WTC11 (cell line): ENCODE results near the gene ARHGAP26. TPM values are rescaled to one million over a fixed set of nuclear protein-coding genes. Genes with fewer than 3 reads are reported as not detected.

Experiments used
- ATAC-seq: fragments of 200-7000 bp; cut with Tn5 transposase; 2 replicates; pipeline ENCODE4 v1.10.0; 2021; ENCODE audit warnings: mild to moderate bottlenecking, moderate library complexity
- CTCF ChIA-PET: fragments of 300-600 bp; sonication (Branson Sonifier 250); formaldehyde crosslinking; loops from one replicate; lab custom pipeline; 2021; ENCODE audit warnings: antibody characterized with exemption; lab: Charles Lee
- POLR2A ChIA-PET: fragments of 350-600 bp; sonication (Branson Sonifier 250); formaldehyde crosslinking; loops from one replicate; lab custom pipeline; 2021; ENCODE audit warnings: antibody characterized with exemption; lab: Charles Lee
- DNase-seq: peaks from one replicate; pipeline ENCODE4 v3.0.0; 2021; ENCODE audit warnings: low spot score
- H3K27ac Mint-ChIP-seq: 2 replicates; pipeline ENCODE4 v1.8.0; 2021; ENCODE audit warnings: mixed read lengths
- H3K27me3 Mint-ChIP-seq: 2 replicates; pipeline ENCODE4 v1.8.0; 2021; ENCODE audit warnings: low read depth, mild to moderate bottlenecking, moderate library complexity, mixed read lengths
- H3K36me3 Mint-ChIP-seq: 2 replicates; pipeline ENCODE4 v1.8.0; 2021; ENCODE audit warnings: mixed read lengths
- H3K4me1 Mint-ChIP-seq: 2 replicates; pipeline ENCODE4 v1.8.0; 2022; ENCODE audit warnings: mixed read lengths
- H3K4me3 Mint-ChIP-seq: 2 replicates; pipeline ENCODE4 v1.8.0; 2021; ENCODE audit warnings: mild to moderate bottlenecking, moderate library complexity, mixed read lengths
- H3K9me3 Mint-ChIP-seq: 2 replicates; pipeline ENCODE4 v1.8.0; 2021; ENCODE audit warnings: mixed read lengths
- ATF1 ChIP-seq: sonication (generic); formaldehyde crosslinking; IDR thresholded peaks from 2 replicates; pipeline ENCODE4 v1.8.1; 2023; ENCODE audit warnings: mild to moderate bottlenecking, moderate library complexity, missing genetic modification reagents
- CBFB ChIP-seq: sonication (generic); formaldehyde crosslinking; IDR thresholded peaks from 2 replicates; pipeline ENCODE4 v1.8.1; 2022; ENCODE audit warnings: mild to moderate bottlenecking, low read depth, missing genetic modification reagents
- ELF4 ChIP-seq: sonication (generic); formaldehyde crosslinking; IDR thresholded peaks from 2 replicates; pipeline ENCODE4 v1.8.1; 2022; ENCODE audit warnings: low read depth, mild to moderate bottlenecking, moderate library complexity, missing genetic modification reagents
- ESRRA ChIP-seq: sonication (generic); formaldehyde crosslinking; IDR thresholded peaks from 2 replicates; pipeline ENCODE4 v1.8.1; 2022; ENCODE audit warnings: mild to moderate bottlenecking, missing genetic modification reagents, borderline replicate concordance
- IRF2 ChIP-seq: sonication (generic); formaldehyde crosslinking; IDR thresholded peaks from 2 replicates; pipeline ENCODE4 v1.8.0; 2022; ENCODE audit warnings: low read depth, missing genetic modification reagents, borderline replicate concordance
- MXD4 ChIP-seq: fragments of 250-450 bp; sonication (Bioruptor Pico); IDR thresholded peaks from 2 replicates; pipeline ENCODE4 v1.8.0; 2021; ENCODE audit warnings: mild to moderate bottlenecking, moderate library complexity, borderline replicate concordance
- NFE2L1 ChIP-seq: sonication (generic); formaldehyde crosslinking; IDR thresholded peaks from 2 replicates; pipeline ENCODE4 v1.8.1; 2023; ENCODE audit warnings: missing genetic modification reagents
- NFYB ChIP-seq: sonication (generic); formaldehyde crosslinking; conservative IDR thresholded peaks from 2 replicates; pipeline ENCODE4 v1.8.0; 2022; ENCODE audit warnings: low read depth, missing genetic modification reagents
- NR2C2 ChIP-seq: sonication (generic); formaldehyde crosslinking; IDR thresholded peaks from 2 replicates; pipeline ENCODE4 v1.8.0; 2022; ENCODE audit warnings: mild to moderate bottlenecking, missing genetic modification reagents
- RELA ChIP-seq: sonication (generic); formaldehyde crosslinking; IDR thresholded peaks from 2 replicates; pipeline ENCODE4 v1.8.1; 2022; ENCODE audit warnings: missing genetic modification reagents, mild to moderate bottlenecking, borderline replicate concordance
- SMAD4 ChIP-seq: sonication (generic); formaldehyde crosslinking; IDR thresholded peaks from 2 replicates; pipeline ENCODE4 v1.8.0; 2022; ENCODE audit warnings: mild to moderate bottlenecking, missing genetic modification reagents
- ZBTB21 ChIP-seq: sonication (generic); formaldehyde crosslinking; IDR thresholded peaks from 2 replicates; pipeline ENCODE4 v1.8.1; 2023; ENCODE audit warnings: mild to moderate bottlenecking, missing genetic modification reagents, borderline replicate concordance
- ZNF396 ChIP-seq: fragments of 250-450 bp; sonication (Bioruptor Pico); IDR thresholded peaks from 2 replicates; pipeline ENCODE4 v1.8.0; 2021; ENCODE audit warnings: mild to moderate bottlenecking, moderate library complexity, borderline replicate concordance
- total RNA-seq: library from RNA; stranded (reverse); gene quantifications from 3 replicates; pipeline ENCODE4 v1.2.3, GENCODE V29; 2021
- TF ChIP-seq, protein P1 (sequence below): fragments of 250-450 bp; sonication (Bioruptor Pico); IDR thresholded peaks from 2 replicates; pipeline ENCODE4 v1.9.0; 2021; ENCODE audit warnings: mild to moderate bottlenecking
- TF ChIP-seq, protein P2 (sequence below): sonication (generic); formaldehyde crosslinking; IDR thresholded peaks from 2 replicates; pipeline ENCODE4 v1.8.0; 2022; ENCODE audit warnings: mild to moderate bottlenecking, missing genetic modification reagents
- TF ChIP-seq, protein P3 (sequence below): sonication (generic); formaldehyde crosslinking; IDR thresholded peaks from 2 replicates; pipeline ENCODE4 v1.8.0; 2022; ENCODE audit warnings: mild to moderate bottlenecking, missing genetic modification reagents
- TF ChIP-seq, protein P4 (sequence below): fragments of 200-600 bp; IDR thresholded peaks from 2 replicates; pipeline ENCODE4 v1.8.0; 2022; ENCODE audit warnings: antibody characterized with exemption
- TF ChIP-seq, protein P5 (sequence below): sonication (generic); formaldehyde crosslinking; IDR thresholded peaks from 2 replicates; pipeline ENCODE4 v1.8.1; 2022; ENCODE audit warnings: mild to moderate bottlenecking, moderate library complexity, missing genetic modification reagents

ARHGAP26 gene
- total RNA-seq, 1 experiment from 2014 or later: 22.3 TPM

DNA sequence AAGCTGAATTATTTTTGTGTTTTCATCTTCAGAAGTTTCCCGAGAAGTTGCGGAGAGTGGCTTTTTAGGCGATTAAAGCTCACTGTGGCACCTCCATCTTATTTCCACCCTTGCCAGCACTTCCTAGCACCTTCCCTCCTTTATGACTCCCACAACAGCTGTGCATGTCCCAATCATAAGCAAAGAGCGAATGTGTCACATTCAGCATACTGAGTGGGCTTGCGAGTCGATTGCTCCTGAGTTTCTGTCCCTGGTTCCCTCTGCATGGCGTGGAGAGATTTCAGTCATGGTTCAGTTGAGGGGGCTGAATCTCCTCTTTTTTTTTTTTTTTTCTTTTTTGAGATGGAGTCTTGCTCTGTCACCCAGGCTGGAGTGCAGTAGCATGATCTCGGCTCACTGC lies 144.9 kb downstream of the ARHGAP26 start:
- ChIA-PET POLR2A (interaction anchor here (0.6 to 0.7 kb wide), 2 partner anchors 124 to 1086 kb away, joined by 3 to 5 read pairs; no protein-coding TSS in a partner anchor), CTCF (interaction anchor here (0.6 to 3.8 kb wide), 19 partner anchors 11 to 948 kb away, joined by 3 to 33 read pairs (median 5); partner anchors contain the start of gene ARHGAP26)
- no peaks in the 10 kb centered on the region for H3K9me3 Mint-ChIP-seq
- no peak for DNase-seq
- no peak overlapping the region for H3K4me3 Mint-ChIP-seq
- H3K27ac Mint-ChIP-seq: no peak overlapping the region
- no peaks in the 10 kb centered on the region for H3K27me3 Mint-ChIP-seq
- ATAC-seq: no peak
- peaks cover 14% of the 10 kb centered on the region for H3K4me1 Mint-ChIP-seq
- H3K36me3 Mint-ChIP-seq: peaks cover 20% of the 10 kb centered on the region
- TF ChIP-seq, protein P1, sequence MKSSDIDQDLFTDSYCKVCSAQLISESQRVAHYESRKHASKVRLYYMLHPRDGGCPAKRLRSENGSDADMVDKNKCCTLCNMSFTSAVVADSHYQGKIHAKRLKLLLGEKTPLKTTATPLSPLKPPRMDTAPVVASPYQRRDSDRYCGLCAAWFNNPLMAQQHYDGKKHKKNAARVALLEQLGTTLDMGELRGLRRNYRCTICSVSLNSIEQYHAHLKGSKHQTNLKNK: no peak
- TF ChIP-seq NR2C2 (CRISPR knock-in tag) (no peak), MXD4 (CRISPR knock-in tag) (no peak), ESRRA (no peak), ZBTB21 (no peak), RELA (CRISPR knock-in tag) (no peak), NFYB (CRISPR knock-in tag) (no peak), ATF1 (CRISPR knock-in tag) (no peak), SMAD4 (CRISPR knock-in tag) (no peak), ZNF396 (no peak), NFE2L1 (no peak), CBFB (CRISPR knock-in tag) (no peak)
- TF ChIP-seq, protein P2, sequence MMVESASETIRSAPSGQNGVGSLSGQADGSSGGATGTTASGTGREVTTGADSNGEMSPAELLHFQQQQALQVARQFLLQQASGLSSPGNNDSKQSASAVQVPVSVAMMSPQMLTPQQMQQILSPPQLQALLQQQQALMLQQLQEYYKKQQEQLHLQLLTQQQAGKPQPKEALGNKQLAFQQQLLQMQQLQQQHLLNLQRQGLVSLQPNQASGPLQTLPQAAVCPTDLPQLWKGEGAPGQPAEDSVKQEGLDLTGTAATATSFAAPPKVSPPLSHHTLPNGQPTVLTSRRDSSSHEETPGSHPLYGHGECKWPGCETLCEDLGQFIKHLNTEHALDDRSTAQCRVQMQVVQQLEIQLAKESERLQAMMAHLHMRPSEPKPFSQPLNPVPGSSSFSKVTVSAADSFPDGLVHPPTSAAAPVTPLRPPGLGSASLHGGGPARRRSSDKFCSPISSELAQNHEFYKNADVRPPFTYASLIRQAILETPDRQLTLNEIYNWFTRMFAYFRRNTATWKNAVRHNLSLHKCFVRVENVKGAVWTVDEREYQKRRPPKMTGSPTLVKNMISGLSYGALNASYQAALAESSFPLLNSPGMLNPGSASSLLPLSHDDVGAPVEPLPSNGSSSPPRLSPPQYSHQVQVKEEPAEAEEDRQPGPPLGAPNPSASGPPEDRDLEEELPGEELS: no peak
- TF ChIP-seq, protein P3, sequence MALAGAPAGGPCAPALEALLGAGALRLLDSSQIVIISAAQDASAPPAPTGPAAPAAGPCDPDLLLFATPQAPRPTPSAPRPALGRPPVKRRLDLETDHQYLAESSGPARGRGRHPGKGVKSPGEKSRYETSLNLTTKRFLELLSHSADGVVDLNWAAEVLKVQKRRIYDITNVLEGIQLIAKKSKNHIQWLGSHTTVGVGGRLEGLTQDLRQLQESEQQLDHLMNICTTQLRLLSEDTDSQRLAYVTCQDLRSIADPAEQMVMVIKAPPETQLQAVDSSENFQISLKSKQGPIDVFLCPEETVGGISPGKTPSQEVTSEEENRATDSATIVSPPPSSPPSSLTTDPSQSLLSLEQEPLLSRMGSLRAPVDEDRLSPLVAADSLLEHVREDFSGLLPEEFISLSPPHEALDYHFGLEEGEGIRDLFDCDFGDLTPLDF (CRISPR knock-in tag): no peak

DNA sequence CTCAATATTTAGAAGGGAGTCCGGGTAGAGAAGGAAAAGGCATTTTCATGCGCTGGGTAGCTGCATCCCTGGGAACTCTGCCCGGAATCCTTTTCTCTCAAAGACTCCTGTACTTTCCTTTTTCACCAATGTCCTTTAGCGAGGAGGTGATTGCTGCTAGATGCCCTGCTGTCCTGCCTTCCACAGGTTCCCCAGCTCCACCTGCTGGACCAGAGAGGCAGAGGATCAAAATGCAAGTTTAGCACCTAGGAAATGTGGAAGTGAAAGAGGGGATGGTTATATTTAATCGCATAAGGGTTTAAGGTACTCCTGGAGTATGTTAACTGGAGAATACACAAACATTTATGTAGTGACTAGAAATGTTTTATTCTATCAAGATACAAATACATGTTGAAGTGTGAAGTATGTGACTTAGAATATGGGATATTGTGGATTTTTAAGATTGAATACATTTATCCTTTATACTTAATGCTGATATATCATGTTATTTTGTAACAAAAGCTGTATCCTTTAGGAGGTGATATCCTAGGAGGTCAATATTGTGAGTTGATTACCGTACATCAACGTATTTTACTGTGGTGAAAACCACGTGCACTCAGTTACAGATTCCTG lies 145.7 kb downstream of the ARHGAP26 start:
- CTCF ChIA-PET: interaction anchor here (0.6 to 3.8 kb wide), 23 partner anchors 10 to 947 kb away, joined by 3 to 33 read pairs (median 5); no protein-coding TSS in a partner anchor
- POLR2A ChIA-PET: interaction anchor here (0.7 kb wide), 1 partner anchor 1085 kb away, joined by 3 read pairs; no protein-coding TSS in a partner anchor
- Mint-ChIP-seq H3K36me3 (peaks cover 16% of the 10 kb centered on the region), H3K9me3 (no peaks in the 10 kb centered on the region), H3K27me3 (no peaks in the 10 kb centered on the region), H3K4me1 (peaks cover 14% of the 10 kb centered on the region), H3K4me3 (no peak overlapping the region), H3K27ac (peak overlapping the region; percentile 94; the same call in 1 of the 2 replicates)
- DNase-seq (peak; percentile 70), ATAC-seq (peak; percentile 92)
- TF ChIP-seq IRF2 (CRISPR knock-in tag) (no peak), ELF4 (CRISPR knock-in tag) (no peak), ZNF396 (no peak)
- TF ChIP-seq, protein P4, sequence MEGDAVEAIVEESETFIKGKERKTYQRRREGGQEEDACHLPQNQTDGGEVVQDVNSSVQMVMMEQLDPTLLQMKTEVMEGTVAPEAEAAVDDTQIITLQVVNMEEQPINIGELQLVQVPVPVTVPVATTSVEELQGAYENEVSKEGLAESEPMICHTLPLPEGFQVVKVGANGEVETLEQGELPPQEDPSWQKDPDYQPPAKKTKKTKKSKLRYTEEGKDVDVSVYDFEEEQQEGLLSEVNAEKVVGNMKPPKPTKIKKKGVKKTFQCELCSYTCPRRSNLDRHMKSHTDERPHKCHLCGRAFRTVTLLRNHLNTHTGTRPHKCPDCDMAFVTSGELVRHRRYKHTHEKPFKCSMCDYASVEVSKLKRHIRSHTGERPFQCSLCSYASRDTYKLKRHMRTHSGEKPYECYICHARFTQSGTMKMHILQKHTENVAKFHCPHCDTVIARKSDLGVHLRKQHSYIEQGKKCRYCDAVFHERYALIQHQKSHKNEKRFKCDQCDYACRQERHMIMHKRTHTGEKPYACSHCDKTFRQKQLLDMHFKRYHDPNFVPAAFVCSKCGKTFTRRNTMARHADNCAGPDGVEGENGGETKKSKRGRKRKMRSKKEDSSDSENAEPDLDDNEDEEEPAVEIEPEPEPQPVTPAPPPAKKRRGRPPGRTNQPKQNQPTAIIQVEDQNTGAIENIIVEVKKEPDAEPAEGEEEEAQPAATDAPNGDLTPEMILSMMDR: peak; percentile 52; the same call in 1 of the 2 replicates
- TF ChIP-seq, protein P5, sequence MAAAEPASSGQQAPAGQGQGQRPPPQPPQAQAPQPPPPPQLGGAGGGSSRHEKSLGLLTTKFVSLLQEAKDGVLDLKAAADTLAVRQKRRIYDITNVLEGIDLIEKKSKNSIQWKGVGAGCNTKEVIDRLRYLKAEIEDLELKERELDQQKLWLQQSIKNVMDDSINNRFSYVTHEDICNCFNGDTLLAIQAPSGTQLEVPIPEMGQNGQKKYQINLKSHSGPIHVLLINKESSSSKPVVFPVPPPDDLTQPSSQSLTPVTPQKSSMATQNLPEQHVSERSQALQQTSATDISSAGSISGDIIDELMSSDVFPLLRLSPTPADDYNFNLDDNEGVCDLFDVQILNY (CRISPR knock-in tag): no peak
